ENCODE results near the gene TOMM20.
"Not testable (repeated sequence)": the region's sequence is repeated elsewhere in the genome, so short reads cannot be mapped to it uniquely, and the experiment has no call there.

Gene TOMM20

DNA sequence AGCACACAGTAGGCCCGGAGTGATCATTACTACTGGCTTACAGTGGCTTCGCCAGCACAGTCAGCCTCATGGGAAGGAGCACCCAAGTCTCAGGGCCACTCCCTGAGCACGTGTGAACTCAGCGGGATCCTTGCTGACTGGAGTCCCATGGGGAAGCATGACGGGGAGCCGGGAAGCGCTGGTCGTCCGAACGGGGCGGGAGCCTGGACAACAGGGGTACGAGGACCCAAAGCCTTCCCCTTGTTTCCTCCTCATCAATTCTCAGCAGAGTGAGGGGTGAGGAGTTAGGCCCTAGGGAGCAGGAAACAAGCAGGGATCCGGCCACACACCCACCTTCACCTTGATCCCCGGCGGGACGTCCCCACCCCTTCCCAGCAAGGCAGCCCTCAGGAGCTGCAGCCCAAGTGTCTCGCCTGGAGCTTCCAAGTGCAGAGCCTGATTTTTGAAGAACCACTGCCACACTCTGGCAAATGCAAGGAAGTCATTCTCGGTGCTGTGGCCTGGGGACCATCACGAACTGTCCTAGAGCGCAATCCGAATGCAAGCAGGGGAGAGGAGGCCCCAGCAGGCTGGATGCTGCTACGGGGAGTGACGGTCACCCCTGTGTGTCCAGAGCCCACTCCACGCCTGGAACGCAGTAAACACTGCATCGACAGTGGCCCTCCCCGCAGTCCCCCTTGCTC is 35.5 kb downstream of the TOMM20 start:
- no peak for DNase-seq (ENCODE audit: low spot score)

DNA sequence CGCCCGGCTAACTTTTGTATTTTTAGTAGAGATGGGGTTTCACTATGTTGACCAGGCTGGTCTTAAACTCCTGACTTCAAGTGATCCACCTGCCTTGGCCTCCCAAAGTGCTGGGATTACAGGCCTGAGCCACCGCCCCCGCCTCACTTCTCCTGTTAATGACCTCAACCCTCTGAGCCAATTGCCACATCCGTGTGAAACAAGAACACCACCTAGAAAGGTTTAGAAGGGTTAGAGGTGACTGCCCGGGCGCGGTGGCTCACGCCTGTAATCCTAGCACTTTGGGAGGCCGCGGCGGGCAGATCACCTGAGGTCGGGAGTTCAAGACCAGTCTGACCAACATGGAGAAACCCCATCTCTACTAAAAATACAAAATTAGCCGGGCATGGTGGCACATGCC is 36.2 kb downstream of the TOMM20 start:
- not testable (repeated sequence) for DNase-seq (ENCODE audit: low spot score)

More for the DNA sequence above, 35.5 kb downstream of the TOMM20 start:
- TF ChIP-seq, protein P1, sequence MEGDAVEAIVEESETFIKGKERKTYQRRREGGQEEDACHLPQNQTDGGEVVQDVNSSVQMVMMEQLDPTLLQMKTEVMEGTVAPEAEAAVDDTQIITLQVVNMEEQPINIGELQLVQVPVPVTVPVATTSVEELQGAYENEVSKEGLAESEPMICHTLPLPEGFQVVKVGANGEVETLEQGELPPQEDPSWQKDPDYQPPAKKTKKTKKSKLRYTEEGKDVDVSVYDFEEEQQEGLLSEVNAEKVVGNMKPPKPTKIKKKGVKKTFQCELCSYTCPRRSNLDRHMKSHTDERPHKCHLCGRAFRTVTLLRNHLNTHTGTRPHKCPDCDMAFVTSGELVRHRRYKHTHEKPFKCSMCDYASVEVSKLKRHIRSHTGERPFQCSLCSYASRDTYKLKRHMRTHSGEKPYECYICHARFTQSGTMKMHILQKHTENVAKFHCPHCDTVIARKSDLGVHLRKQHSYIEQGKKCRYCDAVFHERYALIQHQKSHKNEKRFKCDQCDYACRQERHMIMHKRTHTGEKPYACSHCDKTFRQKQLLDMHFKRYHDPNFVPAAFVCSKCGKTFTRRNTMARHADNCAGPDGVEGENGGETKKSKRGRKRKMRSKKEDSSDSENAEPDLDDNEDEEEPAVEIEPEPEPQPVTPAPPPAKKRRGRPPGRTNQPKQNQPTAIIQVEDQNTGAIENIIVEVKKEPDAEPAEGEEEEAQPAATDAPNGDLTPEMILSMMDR (IDR thresholded peaks at IDR 0.05; ENCODE audit: extremely low read depth, missing control alignments): peak; percentile 14

DNA sequence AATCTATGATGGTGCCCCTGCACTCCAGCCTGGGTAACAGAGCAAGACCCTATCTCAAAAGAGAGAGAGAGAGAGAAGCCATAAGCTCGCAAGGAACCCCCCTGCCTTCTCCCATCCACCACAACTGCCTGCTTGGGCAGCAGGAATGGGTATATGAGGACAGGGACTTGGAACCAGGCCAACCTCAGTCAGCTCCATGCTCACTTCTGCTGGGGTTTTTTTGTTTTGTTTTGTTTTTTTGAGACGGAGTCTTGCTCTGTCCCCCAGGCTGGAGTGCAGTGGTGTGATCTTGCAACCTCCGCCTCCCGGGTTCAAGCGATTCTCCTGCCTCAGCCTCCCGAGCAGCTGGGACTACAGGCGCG is 36.6 kb downstream of the TOMM20 start:
- DNase-seq (ENCODE audit: low spot score): not testable (repeated sequence)

- DNase-seq (ENCODE audit: low spot score): not testable (repeated sequence)
Observed at GRCh38 chr1:235091319-235092044, 37.2 kb downstream of the TOMM20 start.

DNA sequence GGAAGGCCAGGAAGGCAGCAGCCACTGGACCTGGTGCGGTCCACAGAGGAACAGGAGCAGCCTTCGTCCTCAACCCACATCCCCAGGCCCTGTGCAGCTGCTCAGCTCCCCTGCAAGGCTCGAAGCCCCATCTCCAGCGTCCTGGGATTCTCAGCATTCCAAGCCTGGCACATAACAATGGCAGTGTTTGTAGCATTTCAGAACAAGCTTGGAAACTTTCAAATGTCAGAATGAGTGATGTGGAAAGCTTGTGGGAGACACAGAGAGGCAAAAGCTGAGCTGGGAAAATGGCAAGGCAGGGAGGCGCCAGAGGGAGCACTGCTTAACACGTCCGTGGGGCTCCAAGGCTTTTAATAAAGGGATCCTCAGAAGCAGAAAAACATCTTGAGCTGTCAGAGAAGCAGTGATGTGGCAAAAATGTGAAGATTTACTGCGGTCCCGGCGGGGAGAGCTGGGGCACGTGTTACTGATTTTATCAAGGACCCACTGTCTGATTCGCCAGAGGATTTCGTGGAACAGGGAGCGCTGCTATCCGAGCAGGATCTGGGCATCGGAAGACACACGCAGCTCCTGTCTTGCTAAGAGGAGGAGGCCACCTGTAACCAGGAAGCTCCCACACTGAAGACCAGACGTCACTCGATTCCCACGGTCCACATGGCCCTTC is 38.1 kb downstream of the TOMM20 start:
- TF ChIP-seq, protein P1 (IDR thresholded peaks at IDR 0.05; ENCODE audit: extremely low read depth, missing control alignments): no peak
- no peak for DNase-seq (ENCODE audit: low spot score)

DNA sequence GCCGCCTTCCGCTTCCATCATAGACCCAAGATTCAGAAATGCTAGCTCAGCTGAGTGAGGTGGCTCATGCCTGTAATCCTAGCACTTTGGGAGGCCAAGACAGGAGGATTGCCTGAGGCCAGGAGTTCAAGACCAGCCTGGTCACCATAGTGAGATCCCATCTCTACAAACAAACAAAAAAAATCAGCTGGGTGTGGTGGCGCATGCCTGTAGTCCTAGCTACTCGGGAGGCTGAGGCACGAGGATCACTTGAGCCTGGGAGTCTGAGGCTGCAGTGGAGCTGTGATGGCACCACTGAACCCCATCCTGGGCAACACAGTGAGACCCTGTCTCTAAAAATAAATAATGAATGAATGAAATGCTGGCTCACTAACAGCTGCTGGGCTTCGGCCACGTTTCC is 39.7 kb downstream of the TOMM20 start:
- TF ChIP-seq, protein P1 (IDR thresholded peaks at IDR 0.05; ENCODE audit: extremely low read depth, missing control alignments): no peak
- DNase-seq (ENCODE audit: low spot score): no peak

DNA sequence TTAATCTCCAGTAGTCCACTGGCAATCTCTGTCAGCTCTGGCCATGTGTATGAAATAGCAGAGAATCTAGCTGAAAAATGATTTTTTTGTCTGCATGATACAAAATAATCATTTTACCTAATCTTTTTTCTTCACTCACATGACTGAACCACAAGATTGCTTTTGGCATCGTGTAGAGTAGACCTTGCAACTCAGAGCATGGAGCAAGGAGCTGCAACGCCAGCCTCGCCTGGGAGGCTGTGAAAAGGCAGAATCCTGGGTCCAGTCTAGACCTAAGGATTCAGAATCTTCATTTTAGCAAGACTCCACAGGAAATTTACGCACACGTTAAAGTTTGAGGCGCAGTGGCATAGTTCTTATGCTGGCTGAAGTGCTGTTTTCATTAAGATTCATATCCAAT is 40.2 kb downstream of the TOMM20 start:
- TF ChIP-seq, protein P1 (IDR thresholded peaks at IDR 0.05; ENCODE audit: extremely low read depth, missing control alignments): no peak
- DNase-seq (ENCODE audit: low spot score): no peak

GRCh38 chr1:235087906-235088305 is 40.7 kb downstream of the TOMM20 start:
- no peak for DNase-seq (ENCODE audit: low spot score)
- TF ChIP-seq, protein P1 (IDR thresholded peaks at IDR 0.05; ENCODE audit: extremely low read depth, missing control alignments): no peak

DNA sequence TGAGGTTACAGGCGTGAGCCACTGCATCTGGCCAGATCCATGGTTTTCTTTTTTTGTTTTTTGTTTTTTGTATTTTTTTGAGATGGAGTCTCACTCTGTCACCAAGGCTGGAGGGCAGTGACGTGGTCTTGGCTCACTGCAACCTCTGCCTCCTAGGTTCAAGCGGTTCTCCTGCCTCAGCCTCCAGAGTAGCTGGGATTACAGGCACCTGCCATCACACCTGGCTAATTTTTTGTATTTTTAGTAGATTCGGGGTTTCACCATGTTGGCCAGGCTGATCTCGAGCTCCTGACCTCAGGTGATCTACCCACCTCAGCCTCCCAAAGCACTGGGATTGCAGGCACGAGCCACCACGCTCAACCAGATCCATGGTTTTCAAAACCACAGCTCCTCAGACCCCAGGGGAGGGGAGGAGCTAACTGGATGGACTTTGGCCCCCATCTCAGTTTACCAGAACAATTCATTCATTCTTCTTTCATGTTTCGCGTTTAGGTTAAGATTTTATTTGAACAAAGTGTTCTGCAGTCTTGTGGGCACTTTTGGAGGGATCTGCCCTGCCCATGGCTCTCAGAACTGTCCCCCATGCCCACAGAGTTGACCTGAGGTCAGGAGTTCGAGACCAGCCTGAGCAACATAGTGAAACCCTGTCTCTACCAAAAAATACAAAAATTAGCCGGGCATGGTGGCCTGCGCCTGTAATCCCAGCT is 43.1 kb downstream of the TOMM20 start:
- DNase-seq (ENCODE audit: low spot score): not testable (repeated sequence)

DNA sequence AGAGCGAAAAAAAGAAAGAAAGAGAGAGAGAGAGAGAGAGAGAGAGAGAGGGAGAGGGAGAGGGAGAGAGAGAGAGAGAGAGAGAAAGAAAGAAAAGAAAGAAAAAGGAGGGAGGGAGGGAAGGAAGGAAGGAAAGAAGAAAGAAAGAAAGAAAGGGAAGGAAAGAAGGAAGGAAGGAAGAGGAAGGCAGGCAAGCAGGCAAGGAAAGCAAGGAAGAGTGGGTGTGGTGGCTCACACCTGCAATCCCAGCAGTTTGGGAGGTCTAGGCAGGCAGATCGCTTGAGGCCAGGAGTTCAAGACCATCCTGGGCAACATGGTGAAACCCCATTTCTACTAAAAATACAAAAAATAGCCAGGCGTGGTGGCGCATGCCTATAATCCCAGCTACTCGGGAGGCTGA is 47.8 kb downstream of the TOMM20 start:
- not testable (repeated sequence) for DNase-seq (ENCODE audit: low spot score)

DNA sequence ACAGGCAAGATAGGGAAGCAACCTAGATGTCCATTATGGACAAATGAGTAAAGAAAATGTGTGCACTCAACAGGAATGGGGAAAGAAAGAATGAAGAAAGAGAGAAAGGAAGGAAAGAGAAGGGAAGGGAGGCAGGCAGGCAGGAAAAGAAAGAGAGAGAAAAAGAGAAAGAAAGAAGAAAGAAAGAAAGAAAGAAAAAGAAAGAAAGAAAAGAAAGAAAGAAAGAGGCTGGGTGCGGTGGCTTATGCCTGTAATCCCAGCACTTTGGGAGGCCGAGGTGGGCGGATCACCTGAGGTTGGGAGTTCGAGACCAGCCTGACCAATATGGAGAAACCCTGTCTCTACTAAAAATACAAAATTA is 48.4 kb downstream of the TOMM20 start:
- not testable (repeated sequence) for DNase-seq (ENCODE audit: low spot score)
